ENCODE measurements around the gene LNX1.
A peak's percentile ranks its signal among the peaks of the same experiment; 100 is the strongest.

LNX1 gene

GRCh38 chr4:53487766-53488165 lies 103.5 kb downstream of the LNX1 start:
- Histone ChIP-seq H3K27ac (ENCODE audit: low read depth, low read length, severe bottlenecking) (no peak overlapping the region), H3K4me3 (ENCODE audit: extremely low read depth, insufficient read depth, low read length, poor library complexity, severe bottlenecking) (no peak overlapping the region), H3K9me3 (ENCODE audit: control insufficient read depth, low read length) (no peaks in the 10 kb centered on the region), H3K36me3 (ENCODE audit: control insufficient read depth, insufficient read depth, low read length) (no peaks in the 10 kb centered on the region), H3K4me1 (ENCODE audit: control insufficient read depth, insufficient read depth, low read length, poor library complexity, severe bottlenecking) (peaks cover 4% of the 10 kb centered on the region)

GRCh38 chr4:53485658-53486040 lies 105.6 kb downstream of the LNX1 start:
- H3K4me3 ChIP-seq (ENCODE audit: extremely low read depth, insufficient read depth, low read length, poor library complexity, severe bottlenecking): no peak overlapping the region
- H3K4me1 ChIP-seq (ENCODE audit: control insufficient read depth, insufficient read depth, low read length, poor library complexity, severe bottlenecking): peaks cover 4% of the 10 kb centered on the region
- no peak overlapping the region for H3K27ac ChIP-seq (ENCODE audit: low read depth, low read length, severe bottlenecking)
- WGBS, 2 experiments (ENCODE audit: insufficient coverage in 2 of 2): no CpG with 5 or more reads among the region's 1 CpG
- no peaks in the 10 kb centered on the region for H3K36me3 ChIP-seq (ENCODE audit: control insufficient read depth, insufficient read depth, low read length)
- H3K9me3 ChIP-seq (ENCODE audit: control insufficient read depth, low read length): no peaks in the 10 kb centered on the region

- Histone ChIP-seq H3K4me3 (ENCODE audit: extremely low read depth, insufficient read depth, low read length, poor library complexity, severe bottlenecking) (no peak overlapping the region), H3K9me3 (ENCODE audit: control insufficient read depth, low read length) (no peaks in the 10 kb centered on the region), H3K27ac (ENCODE audit: low read depth, low read length, severe bottlenecking) (no peak overlapping the region), H3K36me3 (ENCODE audit: control insufficient read depth, insufficient read depth, low read length) (no peaks in the 10 kb centered on the region), H3K4me1 (ENCODE audit: control insufficient read depth, insufficient read depth, low read length, poor library complexity, severe bottlenecking) (peaks cover 4% of the 10 kb centered on the region)
- 88 to 93% methylated on average over 3 to 4 of the region's 5 CpGs for WGBS, 2 experiments (ENCODE audit: insufficient coverage in 2 of 2)
Measured at GRCh38 chr4:53484911-53485657, 106.2 kb downstream of the LNX1 start.

GRCh38 chr4:53483250-53483649 lies 108.0 kb downstream of the LNX1 start:
- WGBS, 2 experiments (ENCODE audit: insufficient coverage in 2 of 2): 83 to 100% methylated on average over 1 of the region's 1 CpG
- Histone ChIP-seq H3K36me3 (ENCODE audit: control insufficient read depth, insufficient read depth, low read length) (no peaks in the 10 kb centered on the region), H3K4me1 (ENCODE audit: control insufficient read depth, insufficient read depth, low read length, poor library complexity, severe bottlenecking) (no peaks in the 10 kb centered on the region), H3K9me3 (ENCODE audit: control insufficient read depth, low read length) (no peaks in the 10 kb centered on the region), H3K4me3 (ENCODE audit: extremely low read depth, insufficient read depth, low read length, poor library complexity, severe bottlenecking) (no peak overlapping the region), H3K27ac (ENCODE audit: low read depth, low read length, severe bottlenecking) (no peak overlapping the region)

- Histone ChIP-seq H3K4me3 (ENCODE audit: extremely low read depth, insufficient read depth, low read length, poor library complexity, severe bottlenecking) (no peak overlapping the region), H3K36me3 (ENCODE audit: control insufficient read depth, insufficient read depth, low read length) (no peaks in the 10 kb centered on the region), H3K4me1 (ENCODE audit: control insufficient read depth, insufficient read depth, low read length, poor library complexity, severe bottlenecking) (peaks cover 8% of the 10 kb centered on the region), H3K9me3 (ENCODE audit: control insufficient read depth, low read length) (no peaks in the 10 kb centered on the region), H3K27ac (ENCODE audit: low read depth, low read length, severe bottlenecking) (no peak overlapping the region)
- WGBS, 2 experiments (ENCODE audit: insufficient coverage in 2 of 2): 94 to 100% methylated on average over 1 to 8 of the region's 8 CpGs
Measured at GRCh38 chr4:53481586-53481985, 109.7 kb downstream of the LNX1 start.

- 64 to 74% methylated on average over 2 of the region's 2 CpGs for WGBS, 2 experiments (ENCODE audit: insufficient coverage in 2 of 2)
- H3K27ac ChIP-seq (ENCODE audit: low read depth, low read length, severe bottlenecking): no peak overlapping the region
- peaks cover 13% of the 10 kb centered on the region for H3K4me1 ChIP-seq (ENCODE audit: control insufficient read depth, insufficient read depth, low read length, poor library complexity, severe bottlenecking)
- no peak overlapping the region for H3K4me3 ChIP-seq (ENCODE audit: extremely low read depth, insufficient read depth, low read length, poor library complexity, severe bottlenecking)
- H3K9me3 ChIP-seq (ENCODE audit: control insufficient read depth, low read length): no peaks in the 10 kb centered on the region
- no peaks in the 10 kb centered on the region for H3K36me3 ChIP-seq (ENCODE audit: control insufficient read depth, insufficient read depth, low read length)
Measured at GRCh38 chr4:53480909-53481308, 110.4 kb downstream of the LNX1 start.

GRCh38 chr4:53479736-53480525 lies 111.4 kb downstream of the LNX1 start:
- Histone ChIP-seq H3K9me3 (ENCODE audit: control insufficient read depth, low read length) (no peaks in the 10 kb centered on the region), H3K4me1 (ENCODE audit: control insufficient read depth, insufficient read depth, low read length, poor library complexity, severe bottlenecking) (peaks cover 13% of the 10 kb centered on the region), H3K4me3 (ENCODE audit: extremely low read depth, insufficient read depth, low read length, poor library complexity, severe bottlenecking) (no peak overlapping the region), H3K36me3 (ENCODE audit: control insufficient read depth, insufficient read depth, low read length) (no peaks in the 10 kb centered on the region), H3K27ac (ENCODE audit: low read depth, low read length, severe bottlenecking) (no peak overlapping the region)
- WGBS, 2 experiments (ENCODE audit: insufficient coverage in 2 of 2): 68% methylated on average over 4 of the region's 5 CpGs; no CpG with 5 or more reads in 1 of the 2 experiments

- no peaks in the 10 kb centered on the region for H3K36me3 ChIP-seq (ENCODE audit: control insufficient read depth, insufficient read depth, low read length)
- H3K9me3 ChIP-seq (ENCODE audit: control insufficient read depth, low read length): no peaks in the 10 kb centered on the region
- 100% methylated on average over 1 of the region's 4 CpGs; no CpG with 5 or more reads in 1 of the 2 experiments for WGBS, 2 experiments (ENCODE audit: insufficient coverage in 2 of 2)
- H3K27ac ChIP-seq (ENCODE audit: low read depth, low read length, severe bottlenecking): peak overlapping the region; percentile 51
- no peak overlapping the region for H3K4me3 ChIP-seq (ENCODE audit: extremely low read depth, insufficient read depth, low read length, poor library complexity, severe bottlenecking)
- peaks cover 13% of the 10 kb centered on the region for H3K4me1 ChIP-seq (ENCODE audit: control insufficient read depth, insufficient read depth, low read length, poor library complexity, severe bottlenecking)
Measured at GRCh38 chr4:53478671-53479456, 112.4 kb downstream of the LNX1 start.

GRCh38 chr4:53477636-53478035 lies 113.7 kb downstream of the LNX1 start:
- Histone ChIP-seq H3K9me3 (ENCODE audit: control insufficient read depth, low read length) (no peaks in the 10 kb centered on the region), H3K36me3 (ENCODE audit: control insufficient read depth, insufficient read depth, low read length) (no peaks in the 10 kb centered on the region), H3K4me3 (ENCODE audit: extremely low read depth, insufficient read depth, low read length, poor library complexity, severe bottlenecking) (no peak overlapping the region), H3K27ac (ENCODE audit: low read depth, low read length, severe bottlenecking) (no peak overlapping the region), H3K4me1 (ENCODE audit: control insufficient read depth, insufficient read depth, low read length, poor library complexity, severe bottlenecking) (peaks cover 13% of the 10 kb centered on the region)
- WGBS, 2 experiments (ENCODE audit: insufficient coverage in 2 of 2): 80 to 100% methylated on average over 1 of the region's 1 CpG

GRCh38 chr4:53477038-53477565 lies 114.2 kb downstream of the LNX1 start:
- Histone ChIP-seq H3K9me3 (ENCODE audit: control insufficient read depth, low read length) (no peaks in the 10 kb centered on the region), H3K4me1 (ENCODE audit: control insufficient read depth, insufficient read depth, low read length, poor library complexity, severe bottlenecking) (peaks cover 13% of the 10 kb centered on the region), H3K27ac (ENCODE audit: low read depth, low read length, severe bottlenecking) (peak overlapping the region; percentile 43), H3K36me3 (ENCODE audit: control insufficient read depth, insufficient read depth, low read length) (no peaks in the 10 kb centered on the region), H3K4me3 (ENCODE audit: extremely low read depth, insufficient read depth, low read length, poor library complexity, severe bottlenecking) (no peak overlapping the region)
- 45 to 52% methylated on average over 1 to 2 of the region's 5 CpGs for WGBS, 2 experiments (ENCODE audit: insufficient coverage in 2 of 2)

Data from mesodermal cell (in vitro differentiated cells).